ENCODE results near the gene OSBPL2.

DNA sequence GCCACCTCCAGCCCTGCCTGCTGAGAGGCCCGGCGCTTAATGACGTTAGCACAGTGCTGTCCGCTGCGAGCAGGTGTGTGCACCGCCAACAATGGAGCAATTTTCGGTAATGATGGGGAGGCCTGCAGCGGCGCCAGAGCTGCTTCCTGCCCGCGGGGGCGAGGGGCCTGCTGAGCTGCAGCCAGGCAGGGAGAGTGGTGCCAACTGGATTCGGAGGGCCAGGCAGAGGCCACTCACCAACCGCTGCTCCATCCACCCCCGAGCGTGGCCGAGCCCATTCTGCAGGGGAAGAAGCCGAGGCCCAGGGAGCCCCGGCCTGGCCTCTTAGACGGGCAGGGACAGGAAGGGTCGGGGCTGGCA lies 27.8 kb upstream of the OSBPL2 start:
- TF ChIP-seq CTCF (IDR thresholded peaks at IDR 0.05 in 2 of 3, conservative IDR thresholded peaks at IDR 0.05 in 1 of 3; ENCODE audit: insufficient read depth in 2 of 3, low read depth in 1 of 3, low read length in 3 of 3) (no peak), TARDBP (IDR thresholded peaks at IDR 0.05) (no peak), POLR2AphosphoS5 (IDR thresholded peaks at IDR 0.05; ENCODE audit: control insufficient read depth, insufficient read depth, low read depth, low read length) (no peak), ZFP1 (CRISPR knock-in tag; IDR thresholded peaks at IDR 0.05) (no peak), TCF7 (IDR thresholded peaks at IDR 0.05; ENCODE audit: borderline replicate concordance) (no peak), TAF1 (IDR thresholded peaks at IDR 0.05; ENCODE audit: control insufficient read depth, extremely low read depth, insufficient read depth, low read length, severe bottlenecking) (no peak), USF2 (CRISPR knock-in tag; IDR thresholded peaks at IDR 0.05) (no peak), YY1 (IDR thresholded peaks at IDR 0.05; ENCODE audit: borderline replicate concordance in 1 of 3, control insufficient read depth in 1 of 3, extremely low read depth in 1 of 3, insufficient read depth in 3 of 3, insufficient read length in 1 of 3, insufficient replicate concordance in 2 of 3, low read depth in 1 of 3, low read length in 2 of 3) (no peak), NR3C1 (CRISPR knock-in tag; IDR thresholded peaks at IDR 0.05) (no peak), POLR3A (IDR thresholded peaks at IDR 0.05; ENCODE audit: borderline replicate concordance, extremely low read depth, insufficient read depth, insufficient read length) (no peak), MTA3 (IDR thresholded peaks at IDR 0.05; ENCODE audit: borderline replicate concordance) (no peak), GABPB1 (CRISPR knock-in tag; IDR thresholded peaks at IDR 0.05) (no peak), HNRNPL (IDR thresholded peaks at IDR 0.05; ENCODE audit: low read depth, low read length) (no peak)
- TF ChIP-seq, protein P1, sequence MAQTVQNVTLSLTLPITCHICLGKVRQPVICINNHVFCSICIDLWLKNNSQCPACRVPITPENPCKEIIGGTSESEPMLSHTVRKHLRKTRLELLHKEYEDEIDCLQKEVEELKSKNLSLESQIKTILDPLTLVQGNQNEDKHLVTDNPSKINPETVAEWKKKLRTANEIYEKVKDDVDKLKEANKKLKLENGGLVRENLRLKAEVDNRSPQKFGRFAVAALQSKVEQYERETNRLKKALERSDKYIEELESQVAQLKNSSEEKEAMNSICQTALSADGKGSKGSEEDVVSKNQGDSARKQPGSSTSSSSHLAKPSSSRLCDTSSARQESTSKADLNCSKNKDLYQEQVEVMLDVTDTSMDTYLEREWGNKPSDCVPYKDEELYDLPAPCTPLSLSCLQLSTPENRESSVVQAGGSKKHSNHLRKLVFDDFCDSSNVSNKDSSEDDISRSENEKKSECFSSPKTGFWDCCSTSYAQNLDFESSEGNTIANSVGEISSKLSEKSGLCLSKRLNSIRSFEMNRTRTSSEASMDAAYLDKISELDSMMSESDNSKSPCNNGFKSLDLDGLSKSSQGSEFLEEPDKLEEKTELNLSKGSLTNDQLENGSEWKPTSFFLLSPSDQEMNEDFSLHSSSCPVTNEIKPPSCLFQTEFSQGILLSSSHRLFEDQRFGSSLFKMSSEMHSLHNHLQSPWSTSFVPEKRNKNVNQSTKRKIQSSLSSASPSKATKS (CRISPR knock-in tag; IDR thresholded peaks at IDR 0.05), result no peak

Measured in K562 (cell line).